ENCODE measurements around the gene OXA1L. TPM values are rescaled to one million over a fixed set of nuclear protein-coding genes. Genes with fewer than 3 reads are reported as not detected.

OXA1L gene
- total and polyA plus RNA-seq, 8 donors = 92.5 to 153 (median 142) TPM

DNA sequence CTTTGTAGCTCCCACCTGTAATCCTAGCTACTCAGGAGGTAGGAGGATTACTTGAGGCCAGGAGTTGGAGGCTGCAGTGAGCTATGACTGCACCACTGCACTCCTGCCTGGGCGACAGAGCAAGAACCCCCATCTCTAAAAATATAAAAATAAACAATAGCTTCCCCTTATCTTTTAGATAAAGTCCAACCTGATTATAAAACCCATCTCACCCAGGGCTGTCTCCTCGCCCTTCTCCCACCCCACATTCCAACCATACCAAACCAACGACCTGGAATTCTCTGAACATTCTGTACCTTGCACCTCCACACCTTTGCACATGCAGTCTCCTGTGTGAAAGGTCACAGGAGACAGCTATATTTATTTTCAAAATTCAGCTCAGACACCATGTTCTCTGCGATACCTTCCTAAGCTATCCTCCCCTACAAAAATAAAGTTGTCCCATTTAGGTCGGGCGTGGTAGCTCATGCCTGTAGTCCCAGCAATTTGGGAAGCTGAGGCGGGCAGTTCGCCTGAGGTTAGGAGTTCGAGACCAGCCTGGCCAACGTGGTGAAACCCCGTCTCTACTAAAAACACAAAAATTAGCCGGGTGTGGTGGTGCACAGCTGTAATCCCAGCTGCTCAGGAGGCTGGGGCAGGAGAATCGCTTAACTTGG is 41.1 kb downstream of the OXA1L start:
- Histone ChIP-seq H3K27me3 (no peaks in the 10 kb centered on the region), H3K4me1 (peaks cover 0 to 23% of the 10 kb centered on the region in 2 donors), H3K9me3 (no peaks in the 10 kb centered on the region), H3K27ac (no peak overlapping the region), H3K36me3 (peaks cover 0 to 4% of the 10 kb centered on the region in 2 donors), H3K4me3 (no peak overlapping the region)
- TF ChIP-seq, protein P1, sequence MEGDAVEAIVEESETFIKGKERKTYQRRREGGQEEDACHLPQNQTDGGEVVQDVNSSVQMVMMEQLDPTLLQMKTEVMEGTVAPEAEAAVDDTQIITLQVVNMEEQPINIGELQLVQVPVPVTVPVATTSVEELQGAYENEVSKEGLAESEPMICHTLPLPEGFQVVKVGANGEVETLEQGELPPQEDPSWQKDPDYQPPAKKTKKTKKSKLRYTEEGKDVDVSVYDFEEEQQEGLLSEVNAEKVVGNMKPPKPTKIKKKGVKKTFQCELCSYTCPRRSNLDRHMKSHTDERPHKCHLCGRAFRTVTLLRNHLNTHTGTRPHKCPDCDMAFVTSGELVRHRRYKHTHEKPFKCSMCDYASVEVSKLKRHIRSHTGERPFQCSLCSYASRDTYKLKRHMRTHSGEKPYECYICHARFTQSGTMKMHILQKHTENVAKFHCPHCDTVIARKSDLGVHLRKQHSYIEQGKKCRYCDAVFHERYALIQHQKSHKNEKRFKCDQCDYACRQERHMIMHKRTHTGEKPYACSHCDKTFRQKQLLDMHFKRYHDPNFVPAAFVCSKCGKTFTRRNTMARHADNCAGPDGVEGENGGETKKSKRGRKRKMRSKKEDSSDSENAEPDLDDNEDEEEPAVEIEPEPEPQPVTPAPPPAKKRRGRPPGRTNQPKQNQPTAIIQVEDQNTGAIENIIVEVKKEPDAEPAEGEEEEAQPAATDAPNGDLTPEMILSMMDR (IDR thresholded peaks at IDR 0.05) = no peak
- ATAC-seq = peak; percentile 44
- intact Hi-C loops (cut with DNase I) = no loop called here
- DNase-seq = no peak

DNA sequence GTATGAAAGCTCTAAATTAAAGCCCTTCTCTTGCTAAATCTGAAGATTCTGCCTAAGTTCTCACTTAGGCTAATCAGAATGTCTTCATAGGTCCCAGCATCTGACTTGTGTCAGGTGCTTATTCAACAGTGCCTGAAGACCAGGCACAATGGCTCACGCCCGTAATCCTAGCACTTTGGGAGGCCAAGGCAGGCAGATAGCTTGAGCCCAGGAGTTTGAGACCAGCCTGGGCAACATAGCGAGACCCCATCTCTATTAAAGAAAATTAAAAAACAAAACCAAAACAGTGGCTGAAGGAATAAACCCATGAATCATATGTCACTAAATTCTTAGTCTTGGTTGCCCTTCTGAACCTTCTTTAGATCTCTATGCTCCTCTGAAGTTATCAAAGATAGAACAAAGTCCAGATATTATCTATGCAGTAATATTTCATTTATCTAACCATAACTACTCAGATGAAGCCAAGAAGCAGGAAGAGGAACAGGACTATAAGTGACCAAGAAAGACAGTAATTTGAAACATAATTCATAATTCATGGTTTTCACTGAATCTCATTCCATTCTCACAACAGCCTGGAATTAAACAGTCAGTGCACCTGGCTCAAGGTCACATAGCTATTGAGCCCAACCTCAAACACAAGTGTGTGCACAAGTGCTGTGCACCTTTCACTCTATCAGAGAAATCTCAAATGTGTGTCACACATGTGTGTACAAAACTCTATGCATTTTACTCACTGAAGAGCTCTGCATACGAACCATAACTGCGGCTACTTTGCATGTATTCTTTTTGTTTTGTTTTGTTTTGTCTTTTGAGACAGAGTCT is 42.1 kb downstream of the OXA1L start:
- Histone ChIP-seq H3K36me3 (peaks cover 0 to 4% of the 10 kb centered on the region in 2 donors), H3K27ac (no peak overlapping the region), H3K4me3 (no peak overlapping the region), H3K9me3 (no peaks in the 10 kb centered on the region), H3K4me1 (peaks cover 0 to 15% of the 10 kb centered on the region in 2 donors), H3K27me3 (no peaks in the 10 kb centered on the region)
- DNase-seq = no peak
- ATAC-seq = no peak
- TF ChIP-seq, protein P1 (IDR thresholded peaks at IDR 0.05) = no peak
- intact Hi-C loops (cut with DNase I) = no loop called here

DNA sequence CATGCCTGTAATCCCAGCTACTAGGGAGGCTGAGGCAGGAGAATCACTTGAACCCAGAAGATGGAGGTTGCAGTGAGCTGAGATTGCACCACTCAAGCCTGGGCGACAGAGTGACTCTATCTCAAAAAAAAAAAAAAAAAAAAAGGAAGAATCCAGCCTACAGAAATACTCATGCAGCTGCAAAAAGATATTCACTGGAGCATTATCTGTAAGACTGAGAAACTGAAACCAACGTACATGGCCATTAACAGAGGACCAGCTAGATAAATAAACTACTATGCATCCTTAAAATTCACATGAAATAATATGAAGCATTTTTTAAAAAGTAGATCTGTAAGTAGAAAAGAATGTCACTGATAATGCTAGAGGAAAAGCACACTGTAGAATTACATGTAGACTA is 45.2 kb downstream of the OXA1L start:
- intact Hi-C loops (cut with DNase I) = no loop called here
- Histone ChIP-seq H3K4me1 (peaks cover 0 to 34% of the 10 kb centered on the region in 2 donors), H3K36me3 (no peaks in the 10 kb centered on the region), H3K9me3 (no peaks in the 10 kb centered on the region), H3K27me3 (no peaks in the 10 kb centered on the region), H3K27ac (peak overlapping the region in 1 of 2 donors; percentile 68), H3K4me3 (peak overlapping the region in 1 of 2 donors; percentile 48)
- no peak for DNase-seq
- TF ChIP-seq, protein P1 (IDR thresholded peaks at IDR 0.05) = no peak
- ATAC-seq = no peak

DNA sequence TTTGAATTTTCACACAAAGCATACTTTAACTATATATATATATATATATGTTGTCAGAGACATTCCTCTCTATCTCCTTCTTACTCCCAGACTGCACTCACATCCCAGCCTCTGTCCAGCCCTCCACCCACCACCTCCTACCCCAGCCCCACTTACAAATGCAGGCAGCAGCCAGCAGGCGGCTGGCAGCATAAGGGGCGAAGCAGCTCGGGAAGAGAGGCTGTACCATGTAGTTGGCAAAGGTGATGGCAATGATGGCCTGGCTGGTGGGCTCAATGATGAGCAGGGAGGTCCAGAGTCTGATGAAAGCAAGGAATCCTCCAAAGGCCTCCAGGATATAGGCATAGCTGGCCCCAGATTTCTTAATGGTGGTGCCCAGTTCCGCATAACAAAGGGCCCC is 46.3 kb downstream of the OXA1L start:
- no peak for ATAC-seq
- intact Hi-C loops (cut with DNase I) = no loop called here
- TF ChIP-seq, protein P1 (IDR thresholded peaks at IDR 0.05) = no peak
- DNase-seq = no peak
- Histone ChIP-seq H3K9me3 (no peaks in the 10 kb centered on the region), H3K27ac (no peak overlapping the region), H3K4me1 (peaks cover 0 to 45% of the 10 kb centered on the region in 2 donors), H3K27me3 (no peaks in the 10 kb centered on the region), H3K36me3 (no peaks in the 10 kb centered on the region), H3K4me3 (peak overlapping the region in 1 of 2 donors; percentile 48)

DNA sequence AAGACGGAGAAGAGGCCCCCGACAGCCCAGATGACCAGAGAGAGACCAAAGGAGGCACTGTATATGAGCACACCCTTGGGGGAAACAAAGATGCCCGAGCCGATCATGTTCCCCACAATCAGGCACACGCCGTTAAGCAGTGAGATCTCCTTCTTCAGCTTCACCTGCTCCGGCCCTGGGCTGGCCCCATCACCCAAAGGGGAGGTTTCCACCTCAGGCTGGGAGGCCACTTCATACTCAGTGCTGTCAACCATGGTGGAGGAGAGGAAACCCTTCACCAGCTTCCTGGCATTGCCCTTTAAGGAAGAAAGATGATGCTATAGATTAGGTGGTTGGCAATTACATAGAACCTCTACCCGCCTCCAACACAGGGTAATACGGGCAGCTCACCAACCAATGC is 46.7 kb downstream of the OXA1L start:
- no peak overlapping the region for H3K27ac ChIP-seq
- no peaks in the 10 kb centered on the region for H3K9me3 ChIP-seq
- DNase-seq = no peak
- no peaks in the 10 kb centered on the region for H3K27me3 ChIP-seq
- TF ChIP-seq, protein P1 (IDR thresholded peaks at IDR 0.05) = no peak
- H3K4me1 ChIP-seq = peaks cover under 1 to 48% of the 10 kb centered on the region in 2 donors
- H3K4me3 ChIP-seq = peak overlapping the region in 1 of 2 donors; percentile 48
- no peak for ATAC-seq
- no peaks in the 10 kb centered on the region for H3K36me3 ChIP-seq
- intact Hi-C loops (cut with DNase I) = no loop called here
